Suppressor macrophage treated with lipopolysaccharide for 1 hour (primary cell): ENCODE results near the gene HNRNPLL.

ENCODE experiments used
- DNase-seq, 3 donors: peaks; one replicate each; pipeline ENCODE4 v3.0.0-alpha.2; 2020 to 2022

Gene HNRNPLL

GRCh38 chr2:38619458-38620164, 16.9 kb upstream of the HNRNPLL start:
- peak; percentile 84 to 98 (median 96) for DNase-seq

DNA sequence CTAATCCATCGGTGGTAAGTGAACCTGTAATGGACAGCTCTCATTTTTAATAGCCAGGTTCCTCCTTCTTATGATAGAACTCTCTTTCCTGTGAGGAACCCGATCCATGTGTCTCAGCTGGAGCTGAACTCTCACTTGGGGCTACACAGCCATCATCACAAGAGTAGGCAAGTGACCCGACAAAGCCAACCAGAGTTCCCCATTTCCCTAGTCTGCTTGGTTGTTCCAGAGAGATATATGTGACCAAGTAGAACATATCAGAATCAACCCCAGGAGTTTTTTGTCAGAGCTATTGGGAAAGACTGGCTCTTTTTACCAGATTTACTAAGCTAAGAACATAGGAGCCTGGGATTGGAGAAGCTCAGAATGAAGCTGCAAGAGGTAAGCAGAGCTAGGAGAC, 14.6 kb upstream of the HNRNPLL start:
- peak; percentile 63 to 73 (median 72) for DNase-seq

- DNase-seq = peak; percentile 58 to 96 (median 90)
These were observed 12.5 kb upstream of the HNRNPLL start for GRCh38 chr2:38615237-38615636.

- DNase-seq = no peak
These were observed 11.1 kb upstream of the HNRNPLL start for GRCh38 chr2:38613849-38614213.

DNA sequence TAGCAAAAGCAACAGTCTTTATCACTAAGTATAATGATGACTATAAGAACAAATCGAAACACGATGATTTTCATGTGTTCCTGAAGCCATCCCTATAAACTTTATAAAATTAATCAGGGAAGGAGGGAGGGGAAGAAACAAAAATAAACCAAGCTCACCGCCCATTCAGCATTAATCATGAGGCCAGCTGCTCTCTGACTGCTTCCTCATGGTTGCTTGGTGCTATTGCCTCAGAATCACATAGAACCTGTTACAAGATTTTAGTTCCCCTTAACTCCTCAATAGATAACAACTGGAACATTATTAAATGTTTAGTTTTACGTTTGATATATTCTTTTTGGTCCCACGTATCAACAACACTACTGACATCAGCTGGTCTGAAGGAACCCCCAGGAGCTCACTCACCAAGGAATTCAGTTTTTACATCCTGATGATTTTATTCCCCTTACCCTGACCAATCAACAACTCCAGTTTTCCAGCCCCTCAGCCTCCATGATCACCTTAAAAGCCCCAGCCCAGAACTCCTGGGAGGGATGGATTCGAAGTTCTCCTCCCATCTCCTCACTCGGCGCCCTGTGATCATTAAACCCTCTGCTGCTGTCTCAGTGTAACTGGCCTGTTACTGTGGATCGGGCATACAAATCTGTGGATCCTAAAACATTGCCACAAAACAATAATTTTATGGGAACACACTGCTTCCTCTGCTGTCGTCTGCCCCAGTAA, 10.6 kb upstream of the HNRNPLL start:
- DNase-seq = peak; percentile 78 to 91 (median 86)

GRCh38 chr2:38610851-38611801, 8.4 kb upstream of the HNRNPLL start:
- DNase-seq = peak; percentile 85 to 96 (median 94)

DNA sequence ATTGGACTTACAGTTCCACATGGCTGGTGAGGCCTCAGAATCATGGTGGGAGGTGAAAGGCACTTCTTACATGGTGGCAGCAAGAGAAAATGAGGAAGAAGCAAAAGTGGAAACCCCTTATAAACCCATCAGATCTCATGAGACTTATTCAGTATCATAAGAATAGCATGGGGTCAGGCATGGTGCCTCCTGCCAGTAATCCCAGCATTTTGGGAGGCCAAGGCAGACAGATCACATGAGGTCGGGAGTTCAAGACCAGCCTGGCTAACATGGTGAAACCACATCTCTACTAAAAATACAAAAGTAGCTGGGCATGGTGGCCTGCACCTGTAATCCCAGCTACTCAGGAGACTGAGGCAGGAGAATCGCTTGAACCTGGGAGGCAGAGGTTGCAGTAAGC, 6.5 kb upstream of the HNRNPLL start:
- peak in 1 of 3 donors; percentile 58 for DNase-seq

DNA sequence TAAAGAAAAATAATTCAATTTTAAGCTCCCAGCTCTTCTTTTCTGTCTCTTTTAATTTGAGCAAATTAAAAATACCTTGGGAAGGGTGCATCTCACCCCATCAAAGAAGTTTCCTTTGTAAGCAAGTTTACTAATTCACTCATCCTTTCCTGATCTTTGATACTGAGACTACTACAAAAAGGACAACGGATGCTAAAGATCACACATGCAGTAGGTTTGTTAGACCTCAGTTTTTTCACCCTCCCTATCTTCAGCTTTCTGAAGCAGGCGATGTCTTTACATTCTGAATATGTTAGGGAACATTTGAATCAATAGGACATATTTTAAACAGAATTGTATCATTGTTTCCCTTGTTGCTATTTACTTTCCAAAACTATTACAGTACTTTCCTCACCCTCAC, 6.0 kb upstream of the HNRNPLL start:
- no peak for DNase-seq

- no peak for DNase-seq
These were observed 2.6 kb upstream of the HNRNPLL start for GRCh38 chr2:38605298-38605830.

DNA sequence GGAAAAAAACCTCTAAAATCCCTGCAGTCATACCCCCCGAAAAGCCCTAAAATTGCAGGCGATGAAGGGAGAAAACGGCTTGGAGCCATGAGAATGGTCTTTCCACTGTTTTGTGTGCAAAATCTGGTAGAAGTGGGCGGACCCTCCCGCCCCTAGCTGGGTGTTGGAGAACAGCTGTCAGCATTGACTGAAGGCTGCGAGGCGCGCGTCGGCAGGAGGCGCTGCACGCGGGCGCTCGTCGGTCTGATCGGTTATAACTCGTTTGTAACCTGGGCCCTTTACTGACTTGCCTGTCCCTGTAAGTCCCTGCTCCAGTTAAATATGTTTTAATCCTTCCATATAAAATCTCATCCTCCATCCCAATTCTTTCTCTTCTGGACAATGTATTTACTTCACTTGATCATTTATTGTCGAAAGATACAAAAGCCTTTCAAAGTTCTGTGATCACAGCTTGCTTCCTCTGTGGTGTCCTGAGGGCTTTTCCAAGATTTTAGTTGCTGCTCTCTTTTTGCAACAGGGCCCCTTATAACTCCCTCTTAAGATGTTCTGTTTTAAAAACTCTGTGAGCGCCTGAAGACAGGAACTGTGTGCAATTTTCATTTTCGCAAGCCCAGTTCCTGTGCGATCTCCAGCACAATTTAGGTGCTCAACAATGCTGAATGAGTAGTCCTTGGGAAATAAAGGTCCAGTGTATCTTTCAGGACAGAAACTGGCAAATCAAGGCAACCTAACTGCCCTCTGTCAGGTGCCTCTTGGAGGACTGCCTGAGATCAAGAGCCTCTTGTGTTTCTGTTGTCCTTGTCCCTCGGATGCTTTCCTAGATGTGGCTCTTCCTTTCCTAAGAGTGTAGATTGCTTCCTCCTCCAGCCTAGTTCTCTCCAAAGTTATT, 918 bp upstream of the HNRNPLL start:
- peak; percentile 90 to 92 (median 90) for DNase-seq

GRCh38 chr2:38602136-38602731, 494 bp downstream of the HNRNPLL start:
- peak; percentile 46 to 63 (median 46) for DNase-seq

DNA sequence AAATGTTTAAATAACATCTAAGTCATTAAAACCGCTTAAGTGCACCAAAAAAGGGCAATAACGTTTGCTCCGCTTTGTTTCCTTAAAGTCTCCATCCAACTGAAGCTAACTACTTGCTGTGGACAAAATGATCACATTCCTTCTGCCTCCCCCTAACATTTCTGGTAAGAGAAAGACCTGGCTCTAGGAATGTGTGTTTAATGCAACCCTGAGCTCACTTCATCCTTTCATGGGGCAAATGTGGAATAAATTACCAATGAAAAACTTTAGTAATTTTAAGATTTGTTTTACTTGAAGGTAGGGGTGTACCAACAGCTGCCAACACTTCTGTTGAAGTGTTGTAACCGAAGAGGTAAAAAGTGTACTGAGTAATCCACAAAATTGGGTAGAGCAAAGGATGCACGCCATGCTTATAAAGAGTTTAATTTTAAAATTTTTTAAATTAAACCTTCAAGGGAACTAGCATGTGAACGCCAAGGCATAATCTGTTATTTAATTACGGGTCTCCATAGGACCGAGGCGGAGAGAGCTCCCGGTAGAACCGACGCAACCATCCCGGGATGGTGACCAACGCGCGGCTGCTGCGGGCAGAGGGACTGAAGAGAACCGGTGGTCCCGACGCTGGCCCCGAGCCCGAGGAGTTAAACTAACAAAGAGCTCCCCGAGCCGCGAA, 1.1 kb downstream of the HNRNPLL start:
- DNase-seq = no peak

- DNase-seq = peak in 1 of 3 donors; percentile 34
These were observed 1.7 kb downstream of the HNRNPLL start for GRCh38 chr2:38600921-38601455.

DNA sequence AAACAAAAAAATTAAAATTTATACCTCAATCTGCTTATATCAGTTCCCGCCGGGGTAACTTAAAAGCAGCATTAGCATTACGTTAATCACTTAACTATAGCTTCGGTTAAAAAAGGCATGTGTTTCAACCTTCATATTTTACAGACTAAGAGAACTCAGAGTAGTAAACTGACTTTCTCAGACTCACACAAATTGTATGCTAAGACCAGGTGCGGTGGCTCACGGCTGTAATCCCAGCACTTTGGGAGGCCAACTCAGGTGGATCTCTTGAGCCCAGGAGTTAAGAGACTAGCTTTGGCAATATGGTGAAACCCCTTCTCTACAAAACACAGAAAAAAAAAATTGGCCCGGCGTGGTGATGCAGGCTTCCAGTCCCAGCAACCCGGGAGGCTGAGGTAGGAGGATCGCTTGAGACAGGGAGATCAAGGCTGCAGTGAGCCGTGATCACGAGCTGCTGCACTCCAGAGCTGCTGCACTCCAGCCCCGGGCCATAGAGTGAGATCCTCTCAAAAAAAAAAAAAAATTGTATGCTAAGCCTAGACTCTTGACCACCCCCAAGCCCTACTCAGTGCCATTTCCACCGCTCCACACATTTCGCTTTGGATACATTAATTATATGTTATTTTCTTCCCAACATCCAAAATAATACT, 2.4 kb downstream of the HNRNPLL start:
- no peak for DNase-seq

DNA sequence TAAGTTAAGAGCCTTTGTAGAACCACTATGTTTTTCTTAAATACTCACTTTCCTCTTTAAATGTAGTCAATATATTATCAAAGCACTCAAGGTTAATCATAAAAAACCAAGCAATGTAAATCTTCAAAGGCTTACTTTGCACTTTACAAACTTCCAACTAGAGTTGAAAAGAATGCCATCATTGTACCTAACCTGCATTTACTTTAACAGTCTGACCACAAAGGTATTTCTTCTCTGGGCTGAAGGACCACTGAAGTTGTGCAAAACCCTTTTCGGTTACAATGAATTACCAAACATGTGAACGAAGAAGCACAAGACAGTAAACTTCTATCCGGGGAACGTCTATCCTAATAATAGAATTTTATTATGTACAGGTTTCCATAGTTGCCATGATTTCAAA, 3.0 kb downstream of the HNRNPLL start:
- no peak for DNase-seq

GRCh38 chr2:38598991-38599295, 3.8 kb downstream of the HNRNPLL start:
- peak in 2 of 3 donors; percentile 39 to 43 for DNase-seq

- DNase-seq = no peak
These were observed 4.3 kb downstream of the HNRNPLL start for GRCh38 chr2:38598200-38598990.

DNA sequence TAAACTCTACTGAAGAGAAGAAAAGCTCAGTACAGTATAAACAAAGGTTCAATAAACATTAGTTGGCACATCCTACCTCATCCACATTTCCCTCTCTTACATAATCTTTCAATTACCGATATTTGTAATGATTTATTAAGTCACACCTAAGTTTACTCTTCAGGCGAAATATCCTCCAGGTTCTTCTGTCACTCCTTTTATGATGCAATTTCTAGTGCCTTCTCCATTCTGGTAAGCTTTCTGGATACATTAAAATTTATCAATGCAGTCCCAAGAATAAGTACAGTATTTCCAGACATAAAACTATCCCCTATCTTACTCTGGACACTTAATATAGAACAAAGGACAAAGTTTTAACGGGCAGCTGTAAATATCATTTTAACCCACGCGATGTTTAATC, 5.6 kb downstream of the HNRNPLL start:
- no peak for DNase-seq

GRCh38 chr2:38596229-38596628, 6.5 kb downstream of the HNRNPLL start:
- DNase-seq = no peak
